ENCODE results near the gene ARHGAP5. TPM values are rescaled to one million over a fixed set of nuclear protein-coding genes. Genes with fewer than 3 reads are reported as not detected.

Gene ARHGAP5
- total and polyA plus RNA-seq, 4 experiments from 2014 or later, result 28.0 to 109 (median 71.8) TPM

DNA sequence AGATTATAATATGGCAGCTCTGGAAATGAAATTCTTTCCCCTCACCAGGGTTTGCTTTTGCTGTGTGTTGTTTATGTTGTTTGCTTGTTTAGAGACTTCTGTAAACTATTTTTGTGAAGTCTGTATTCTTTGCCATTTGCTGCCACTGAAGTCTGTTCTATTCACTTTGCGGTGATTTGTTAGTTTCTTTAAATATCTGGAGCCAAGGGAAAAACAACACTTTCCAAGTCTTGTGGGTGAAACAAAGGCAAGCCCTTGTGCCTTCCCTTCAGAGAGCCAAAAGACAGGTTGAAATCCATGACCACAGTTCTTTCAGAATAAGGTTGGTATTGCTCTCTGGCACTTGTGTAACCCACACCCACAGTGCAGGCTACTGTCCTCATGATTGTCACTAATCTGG is 65.2 kb downstream of the ARHGAP5 start:
- Histone ChIP-seq H3K4me1 (ENCODE audit: insufficient read depth, low read length) (no peaks in the 10 kb centered on the region), H3K9me3 (ENCODE audit: control insufficient read depth in 1 of 2, low read length in 2 of 2) (peaks cover 0 to under 1% of the 10 kb centered on the region in 2 donors), H3K27me3 (ENCODE audit: insufficient read depth, low read length) (no peaks in the 10 kb centered on the region), H3K36me3 (ENCODE audit: insufficient read depth, low read length) (peaks cover 7% of the 10 kb centered on the region), H3K4me3 (ENCODE audit: low read length in 2 of 2) (no peak overlapping the region), H3K27ac (ENCODE audit: low read depth, low read length) (no peak overlapping the region)
- ChIA-PET CTCF (ENCODE audit: partially characterized antibody) (no interaction called here), POLR2A (ENCODE audit: partially characterized antibody) (no interaction called here)
- Mint-ChIP-seq H3K9me3 (peaks cover 0 to 15% (median 5%) of the 10 kb centered on the region in 8 donors), H3K27me3 (no peaks in the 10 kb centered on the region), H3K4me3 (no peak overlapping the region), H3K4me1 (peaks cover 0 to 13% (median 5%) of the 10 kb centered on the region in 4 donors), H3K27ac (no peak overlapping the region), H3K36me3 (peaks cover 46 to 50% of the 10 kb centered on the region in 2 donors)
- DNase-seq, result no peak
- intact Hi-C loops (cut with micrococcal nuclease), result no loop called here

DNA sequence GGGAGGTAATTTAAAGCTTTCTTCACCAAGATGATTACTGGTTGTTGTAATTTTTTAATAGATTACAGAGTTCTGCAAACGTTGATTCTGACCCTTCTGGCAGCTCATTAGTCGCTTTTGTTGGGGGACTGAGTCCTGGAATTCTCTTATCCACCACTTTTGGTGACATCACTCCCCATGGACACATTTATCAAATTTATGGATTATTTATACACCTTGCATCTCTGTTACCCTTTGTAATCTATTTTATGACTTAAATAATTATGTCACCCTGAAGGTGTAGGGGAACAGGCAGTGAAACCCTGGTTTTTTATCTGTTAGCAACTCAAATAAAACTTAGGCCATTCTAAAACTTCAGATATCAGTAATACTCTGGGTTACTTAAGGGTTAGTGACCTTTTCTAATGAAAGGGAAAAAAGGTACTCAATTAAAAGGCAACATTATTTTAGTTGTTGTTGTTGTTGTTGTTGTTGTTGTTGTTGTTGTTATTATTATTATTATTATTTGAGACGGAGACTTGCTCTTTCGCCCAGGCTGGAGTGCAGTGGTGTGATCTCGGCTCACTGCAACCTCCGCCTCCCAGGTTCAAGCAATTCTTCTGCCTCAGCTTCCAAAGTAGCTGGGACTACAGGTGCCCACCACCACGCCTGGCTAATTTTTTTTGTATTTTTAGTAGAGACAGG is 65.8 kb downstream of the ARHGAP5 start:
- Mint-ChIP-seq H3K27ac (no peak overlapping the region), H3K27me3 (no peaks in the 10 kb centered on the region), H3K9me3 (peaks cover 0 to 10% (median under 1%) of the 10 kb centered on the region in 8 donors), H3K4me1 (peaks cover 0 to 13% (median 5%) of the 10 kb centered on the region in 4 donors), H3K4me3 (no peak overlapping the region), H3K36me3 (peaks cover 43 to 51% of the 10 kb centered on the region in 2 donors)
- no peaks in the 10 kb centered on the region for H3K27me3 ChIP-seq (ENCODE audit: insufficient read depth, low read length)
- no peak overlapping the region for H3K4me3 ChIP-seq (ENCODE audit: low read length in 2 of 2)
- no peaks in the 10 kb centered on the region for H3K4me1 ChIP-seq (ENCODE audit: insufficient read depth, low read length)
- H3K27ac ChIP-seq (ENCODE audit: low read depth, low read length), result no peak overlapping the region
- peaks cover 7% of the 10 kb centered on the region for H3K36me3 ChIP-seq (ENCODE audit: insufficient read depth, low read length)
- intact Hi-C loops (cut with micrococcal nuclease), result no loop called here
- ChIA-PET POLR2A (ENCODE audit: partially characterized antibody) (no interaction called here), CTCF (ENCODE audit: partially characterized antibody) (interaction anchor here (0.6 kb wide), 1 partner anchor 38 kb away, joined by 3 read pairs; no protein-coding TSS in a partner anchor)
- DNase-seq, result no peak
- H3K9me3 ChIP-seq (ENCODE audit: control insufficient read depth in 1 of 2, low read length in 2 of 2), result no peaks in the 10 kb centered on the region

DNA sequence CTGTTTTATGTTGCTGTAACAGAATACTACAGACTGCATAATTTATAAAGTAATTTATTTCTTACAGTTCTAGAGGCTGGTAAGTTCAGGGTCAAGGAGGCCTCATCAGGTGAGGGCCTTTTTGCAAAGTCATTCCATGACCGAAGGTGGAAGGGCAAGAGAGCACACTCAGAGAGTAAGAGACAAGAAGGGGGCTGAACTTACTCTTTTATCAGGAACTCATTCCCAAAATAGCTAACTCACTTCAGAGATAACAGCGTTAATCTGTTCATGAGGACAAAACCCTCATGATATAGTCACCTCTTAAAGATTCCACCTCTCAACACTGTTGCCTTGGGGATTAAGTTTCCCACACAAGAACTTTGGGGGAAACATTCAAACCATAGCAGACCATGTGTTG is 73.3 kb downstream of the ARHGAP5 start:
- Mint-ChIP-seq H3K27me3 (no peaks in the 10 kb centered on the region), H3K27ac (no peak overlapping the region), H3K36me3 (peaks cover 35 to 54% of the 10 kb centered on the region in 2 donors), H3K9me3 (no peaks in the 10 kb centered on the region), H3K4me1 (no peaks in the 10 kb centered on the region), H3K4me3 (no peak overlapping the region)
- no peaks in the 10 kb centered on the region for H3K9me3 ChIP-seq (ENCODE audit: control insufficient read depth in 1 of 2, low read length in 2 of 2)
- intact Hi-C loops (cut with micrococcal nuclease), result loop anchor here (5.0 kb wide), 1 partner anchor 73 kb away; the partner anchor contains the start of gene ARHGAP5
- H3K36me3 ChIP-seq (ENCODE audit: insufficient read depth, low read length), result peaks cover 25% of the 10 kb centered on the region
- CTCF ChIA-PET (ENCODE audit: partially characterized antibody), result no interaction called here
- no peaks in the 10 kb centered on the region for H3K4me1 ChIP-seq (ENCODE audit: insufficient read depth, low read length)
- H3K27me3 ChIP-seq (ENCODE audit: insufficient read depth, low read length), result no peaks in the 10 kb centered on the region
- no peak overlapping the region for H3K27ac ChIP-seq (ENCODE audit: low read depth, low read length)
- no peak overlapping the region for H3K4me3 ChIP-seq (ENCODE audit: low read length in 2 of 2)
- DNase-seq, result no peak
- POLR2A ChIA-PET (ENCODE audit: partially characterized antibody), result no interaction called here

DNA sequence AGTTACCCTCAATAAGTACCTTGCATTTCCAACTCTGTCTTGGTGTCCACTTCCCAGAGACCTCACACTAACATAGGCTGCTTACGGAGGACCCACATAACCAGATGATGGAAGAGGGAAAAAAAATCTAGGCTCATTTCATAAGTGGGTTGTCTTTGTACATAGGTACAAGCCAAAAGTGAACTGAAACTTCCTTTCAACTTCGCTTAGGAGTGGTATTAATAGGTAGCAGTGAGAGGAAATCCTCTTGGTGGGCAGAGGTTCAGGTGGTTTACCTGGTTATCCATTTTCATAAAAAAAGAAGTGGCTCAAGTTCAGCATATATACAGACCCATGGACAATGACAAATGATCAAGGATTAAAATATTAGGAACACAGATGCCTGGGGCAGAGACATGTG is 88.9 kb downstream of the ARHGAP5 start:
- no peaks in the 10 kb centered on the region for H3K4me1 ChIP-seq (ENCODE audit: insufficient read depth, low read length)
- POLR2A ChIA-PET (ENCODE audit: partially characterized antibody), result no interaction called here
- no peaks in the 10 kb centered on the region for H3K27me3 ChIP-seq (ENCODE audit: insufficient read depth, low read length)
- no peaks in the 10 kb centered on the region for H3K9me3 ChIP-seq (ENCODE audit: control insufficient read depth in 1 of 2, low read length in 2 of 2)
- DNase-seq, result no peak
- CTCF ChIA-PET (ENCODE audit: partially characterized antibody), result no interaction called here
- Mint-ChIP-seq H3K27ac (no peak overlapping the region), H3K4me1 (no peaks in the 10 kb centered on the region), H3K4me3 (no peak overlapping the region), H3K36me3 (no peaks in the 10 kb centered on the region), H3K27me3 (no peaks in the 10 kb centered on the region), H3K9me3 (peaks cover 0 to 13% (median 1%) of the 10 kb centered on the region in 8 donors)
- no peak overlapping the region for H3K4me3 ChIP-seq (ENCODE audit: low read length in 2 of 2)
- no peak overlapping the region for H3K27ac ChIP-seq (ENCODE audit: low read depth, low read length)
- no peaks in the 10 kb centered on the region for H3K36me3 ChIP-seq (ENCODE audit: insufficient read depth, low read length)
- intact Hi-C loops (cut with micrococcal nuclease), result no loop called here

DNA sequence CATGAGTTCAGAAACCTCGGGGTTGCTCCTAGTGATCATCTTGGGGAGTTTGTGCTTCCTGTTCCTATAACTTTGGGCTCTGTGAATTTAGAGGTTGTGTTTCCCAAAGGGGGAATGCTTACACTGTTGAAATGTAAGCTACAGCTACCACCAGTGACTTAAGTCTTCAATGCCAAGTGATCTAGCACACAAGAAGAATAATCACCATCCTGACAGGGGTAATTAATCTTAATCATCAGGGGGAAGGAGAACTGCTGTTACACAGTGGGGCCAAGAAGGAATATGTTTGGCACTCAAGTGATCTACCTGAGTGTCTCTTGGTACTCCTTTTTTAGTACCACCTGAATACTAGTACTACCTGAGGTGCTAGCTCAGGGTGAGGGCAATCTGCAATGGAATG is 89.8 kb downstream of the ARHGAP5 start:
- no peak overlapping the region for H3K4me3 Mint-ChIP-seq
- Histone ChIP-seq H3K4me3 (ENCODE audit: low read length in 2 of 2) (no peak overlapping the region), H3K4me1 (ENCODE audit: insufficient read depth, low read length) (no peaks in the 10 kb centered on the region), H3K36me3 (ENCODE audit: insufficient read depth, low read length) (no peaks in the 10 kb centered on the region), H3K27ac (ENCODE audit: low read depth, low read length) (no peak overlapping the region), H3K27me3 (ENCODE audit: insufficient read depth, low read length) (no peaks in the 10 kb centered on the region), H3K9me3 (ENCODE audit: control insufficient read depth in 1 of 2, low read length in 2 of 2) (no peaks in the 10 kb centered on the region)
- DNase-seq, result no peak
- no peak overlapping the region for H3K27ac Mint-ChIP-seq
- intact Hi-C loops (cut with micrococcal nuclease), result no loop called here
- no peaks in the 10 kb centered on the region for H3K36me3 Mint-ChIP-seq
- H3K9me3 Mint-ChIP-seq, result peaks cover 0 to 6% (median 0%) of the 10 kb centered on the region in 8 donors
- H3K27me3 Mint-ChIP-seq, result no peaks in the 10 kb centered on the region
- H3K4me1 Mint-ChIP-seq, result no peaks in the 10 kb centered on the region
- ChIA-PET POLR2A (ENCODE audit: partially characterized antibody) (no interaction called here), CTCF (ENCODE audit: partially characterized antibody) (interaction anchor here (1.1 kb wide), 1 partner anchor 240 kb away, joined by 3 read pairs; no protein-coding TSS in a partner anchor)

DNA sequence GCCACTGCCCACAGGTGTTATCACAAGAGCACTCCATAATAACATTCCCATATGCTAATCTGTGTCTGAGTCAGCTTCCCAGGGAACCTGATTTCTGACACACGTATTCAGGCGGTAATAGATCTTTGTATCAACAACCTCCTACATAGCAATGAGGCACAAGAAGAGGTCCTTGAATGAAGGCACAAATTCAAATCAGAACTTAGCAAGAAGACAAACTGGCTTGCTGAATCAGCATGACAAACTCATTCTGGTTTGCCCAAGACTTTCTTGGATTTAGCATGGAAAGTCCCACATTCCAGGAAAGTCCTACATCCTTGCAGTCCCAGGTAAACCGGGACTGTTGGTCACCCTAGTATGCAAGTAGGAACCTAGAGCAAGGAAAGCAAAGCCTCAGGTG is 90.8 kb downstream of the ARHGAP5 start:
- Mint-ChIP-seq H3K4me3 (no peak overlapping the region), H3K27ac (no peak overlapping the region), H3K36me3 (no peaks in the 10 kb centered on the region), H3K4me1 (no peaks in the 10 kb centered on the region), H3K9me3 (peaks cover 0 to 2% (median 0%) of the 10 kb centered on the region in 8 donors), H3K27me3 (no peaks in the 10 kb centered on the region)
- ChIA-PET POLR2A (ENCODE audit: partially characterized antibody) (no interaction called here), CTCF (ENCODE audit: partially characterized antibody) (interaction anchor here (1.1 kb wide), 1 partner anchor 241 kb away, joined by 3 read pairs; no protein-coding TSS in a partner anchor)
- Histone ChIP-seq H3K4me3 (ENCODE audit: low read length in 2 of 2) (no peak overlapping the region), H3K4me1 (ENCODE audit: insufficient read depth, low read length) (no peaks in the 10 kb centered on the region), H3K9me3 (ENCODE audit: control insufficient read depth in 1 of 2, low read length in 2 of 2) (no peaks in the 10 kb centered on the region), H3K27ac (ENCODE audit: low read depth, low read length) (no peak overlapping the region), H3K27me3 (ENCODE audit: insufficient read depth, low read length) (no peaks in the 10 kb centered on the region), H3K36me3 (ENCODE audit: insufficient read depth, low read length) (no peaks in the 10 kb centered on the region)
- DNase-seq, result no peak
- intact Hi-C loops (cut with micrococcal nuclease), result no loop called here

DNA sequence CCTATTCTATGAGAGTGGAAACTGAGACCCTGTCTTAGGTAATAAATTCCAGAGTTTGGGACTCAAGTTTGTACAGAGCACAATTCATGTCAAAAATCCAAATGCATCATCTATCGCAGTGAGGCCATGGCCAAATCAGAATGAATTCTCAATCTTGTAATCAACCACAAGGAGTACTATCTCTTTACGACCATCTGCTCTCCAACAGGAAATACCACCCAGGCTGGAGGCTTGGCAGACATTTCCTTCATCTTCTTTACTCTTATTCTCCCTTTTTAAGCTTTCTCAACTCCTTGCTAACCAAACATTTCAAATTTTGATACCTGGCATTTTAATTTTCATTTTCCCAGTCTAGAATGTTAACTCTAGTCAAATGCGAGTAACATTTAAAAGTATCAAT is 92.1 kb downstream of the ARHGAP5 start:
- Histone ChIP-seq H3K4me1 (ENCODE audit: insufficient read depth, low read length) (no peaks in the 10 kb centered on the region), H3K36me3 (ENCODE audit: insufficient read depth, low read length) (no peaks in the 10 kb centered on the region), H3K27ac (ENCODE audit: low read depth, low read length) (no peak overlapping the region), H3K27me3 (ENCODE audit: insufficient read depth, low read length) (no peaks in the 10 kb centered on the region), H3K9me3 (ENCODE audit: control insufficient read depth in 1 of 2, low read length in 2 of 2) (no peaks in the 10 kb centered on the region), H3K4me3 (ENCODE audit: low read length in 2 of 2) (no peak overlapping the region)
- ChIA-PET POLR2A (ENCODE audit: partially characterized antibody) (no interaction called here), CTCF (ENCODE audit: partially characterized antibody) (no interaction called here)
- DNase-seq, result no peak
- H3K27me3 Mint-ChIP-seq, result no peaks in the 10 kb centered on the region
- no peak overlapping the region for H3K4me3 Mint-ChIP-seq
- H3K36me3 Mint-ChIP-seq, result no peaks in the 10 kb centered on the region
- intact Hi-C loops (cut with micrococcal nuclease), result no loop called here
- no peak overlapping the region for H3K27ac Mint-ChIP-seq
- H3K9me3 Mint-ChIP-seq, result no peaks in the 10 kb centered on the region
- no peaks in the 10 kb centered on the region for H3K4me1 Mint-ChIP-seq
